ENCODE measurements around the gene MSH3.

GRCh38 chr5:80745490-80745889, 91.0 kb downstream of the MSH3 start:
- TF ChIP-seq CTCF (conservative IDR thresholded peaks at IDR 0.05; ENCODE audit: low read length): no peak
- no peak for TF ChIP-seq EZH2phosphoT487 (IDR thresholded peaks at IDR 0.05; ENCODE audit: borderline replicate concordance)

All from Loucy (cell line).